ENCODE measurements around the gene TULP4. TPM values are rescaled to one million over a fixed set of nuclear protein-coding genes. Genes with fewer than 3 reads are reported as not detected.

TULP4 gene
- total RNA-seq, 4 donors from 2014 or later: 77.4 to 364 (median 129) TPM

- Histone ChIP-seq H3K4me3 (no peak overlapping the region), H3K9me3 (no peaks in the 10 kb centered on the region), H3K27me3 (no peaks in the 10 kb centered on the region), H3K27ac (peak overlapping the region; percentile 55 to 59), H3K36me3 (no peaks in the 10 kb centered on the region), H3K4me1 (peaks cover 0 to 8% of the 10 kb centered on the region in 2 donors)
- intact Hi-C loops (cut with DNase I; ENCODE audit: low total_unique reads): no loop called here
- TF ChIP-seq CTCF (IDR thresholded peaks at IDR 0.05) (no peak), POLR2A (IDR thresholded peaks at IDR 0.05) (no peak)
- DNase-seq: peak; percentile 43 to 61
Measured at GRCh38 chr6:158279615-158280014, 32.6 kb upstream of the TULP4 start.

DNA sequence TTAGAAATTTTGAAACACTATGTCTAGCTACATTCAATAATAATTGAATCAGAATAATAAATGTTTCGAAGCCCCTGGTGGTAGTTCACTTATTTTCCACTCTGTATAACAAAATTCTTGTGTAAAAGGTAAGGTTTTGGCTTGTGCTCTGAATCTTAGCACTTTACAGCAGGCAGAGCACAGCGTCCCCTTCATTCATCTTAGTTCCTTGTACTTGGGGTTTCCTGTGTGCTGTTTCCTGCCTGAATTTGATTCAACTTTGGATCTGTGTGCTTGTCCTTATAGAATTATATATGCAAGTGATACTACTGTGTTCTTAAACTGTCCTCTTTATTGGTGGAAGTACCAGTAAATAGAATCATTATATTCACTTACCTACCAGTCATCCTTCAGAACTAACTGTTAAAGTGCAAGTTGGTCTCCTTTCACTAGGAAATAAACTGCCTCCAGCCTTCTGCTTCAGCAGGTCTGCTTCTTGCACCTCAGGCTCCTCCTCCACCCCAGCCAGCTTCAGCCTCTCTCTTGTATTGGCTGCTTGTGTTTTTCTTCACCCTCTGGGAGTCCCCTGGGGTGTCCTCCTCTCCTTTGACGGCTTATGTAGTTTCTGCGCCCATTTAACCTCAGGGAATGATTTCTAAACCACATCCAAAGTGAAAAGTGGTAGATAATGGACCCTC is 28.8 kb upstream of the TULP4 start:
- Histone ChIP-seq H3K4me3 (no peak overlapping the region), H3K27ac (peak overlapping the region; percentile 74 to 76), H3K27me3 (no peaks in the 10 kb centered on the region), H3K9me3 (no peaks in the 10 kb centered on the region), H3K4me1 (peaks cover 0 to 14% of the 10 kb centered on the region in 2 donors), H3K36me3 (no peaks in the 10 kb centered on the region)
- TF ChIP-seq POLR2A (IDR thresholded peaks at IDR 0.05): no peak
- no peak for TF ChIP-seq CTCF (IDR thresholded peaks at IDR 0.05)
- DNase-seq: no peak
- intact Hi-C loops (cut with DNase I; ENCODE audit: low total_unique reads): no loop called here

GRCh38 chr6:158284007-158284875 is 28.0 kb upstream of the TULP4 start:
- H3K9me3 ChIP-seq: no peaks in the 10 kb centered on the region

GRCh38 chr6:158284876-158285655 is 27.2 kb upstream of the TULP4 start:
- peaks cover 0 to 14% of the 10 kb centered on the region in 2 donors for H3K4me1 ChIP-seq
- no peaks in the 10 kb centered on the region for H3K9me3 ChIP-seq
- H3K36me3 ChIP-seq: no peaks in the 10 kb centered on the region
- H3K27ac ChIP-seq: peak overlapping the region; percentile 74 to 76
- no peak for TF ChIP-seq POLR2A (IDR thresholded peaks at IDR 0.05)
- no peak for TF ChIP-seq CTCF (IDR thresholded peaks at IDR 0.05)
- H3K27me3 ChIP-seq: no peaks in the 10 kb centered on the region
- H3K4me3 ChIP-seq: no peak overlapping the region
- intact Hi-C loops (cut with DNase I; ENCODE audit: low total_unique reads): no loop called here
- no peak for DNase-seq

More at GRCh38 chr6:158284007-158284875, 28.0 kb upstream of the TULP4 start:
- peak overlapping the region; percentile 74 to 76 for H3K27ac ChIP-seq
- no peak overlapping the region for H3K4me3 ChIP-seq
- H3K36me3 ChIP-seq: no peaks in the 10 kb centered on the region
- DNase-seq: peak in 1 of 2 donors; percentile 44
- intact Hi-C loops (cut with DNase I; ENCODE audit: low total_unique reads): no loop called here
- peaks cover 0 to 14% of the 10 kb centered on the region in 2 donors for H3K4me1 ChIP-seq
- no peaks in the 10 kb centered on the region for H3K27me3 ChIP-seq
- TF ChIP-seq CTCF (IDR thresholded peaks at IDR 0.05) (no peak), POLR2A (IDR thresholded peaks at IDR 0.05) (peak in 1 of 2 donors; percentile 34)

All from uterus (tissue), 4 donors.